Kidney glomerular epithelial cell (primary cell): ENCODE data around the gene SSRP1.
"Not testable (repeated sequence)": the region's sequence is repeated elsewhere in the genome, so short reads cannot be mapped to it uniquely, and the experiment has no call there.

ENCODE experiments used
- DNase-seq: peaks from one replicate; lab custom pipeline; 2025; lab: John Stamatoyannopoulos, UW

SSRP1 gene, protein sequence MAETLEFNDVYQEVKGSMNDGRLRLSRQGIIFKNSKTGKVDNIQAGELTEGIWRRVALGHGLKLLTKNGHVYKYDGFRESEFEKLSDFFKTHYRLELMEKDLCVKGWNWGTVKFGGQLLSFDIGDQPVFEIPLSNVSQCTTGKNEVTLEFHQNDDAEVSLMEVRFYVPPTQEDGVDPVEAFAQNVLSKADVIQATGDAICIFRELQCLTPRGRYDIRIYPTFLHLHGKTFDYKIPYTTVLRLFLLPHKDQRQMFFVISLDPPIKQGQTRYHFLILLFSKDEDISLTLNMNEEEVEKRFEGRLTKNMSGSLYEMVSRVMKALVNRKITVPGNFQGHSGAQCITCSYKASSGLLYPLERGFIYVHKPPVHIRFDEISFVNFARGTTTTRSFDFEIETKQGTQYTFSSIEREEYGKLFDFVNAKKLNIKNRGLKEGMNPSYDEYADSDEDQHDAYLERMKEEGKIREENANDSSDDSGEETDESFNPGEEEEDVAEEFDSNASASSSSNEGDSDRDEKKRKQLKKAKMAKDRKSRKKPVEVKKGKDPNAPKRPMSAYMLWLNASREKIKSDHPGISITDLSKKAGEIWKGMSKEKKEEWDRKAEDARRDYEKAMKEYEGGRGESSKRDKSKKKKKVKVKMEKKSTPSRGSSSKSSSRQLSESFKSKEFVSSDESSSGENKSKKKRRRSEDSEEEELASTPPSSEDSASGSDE

DNA sequence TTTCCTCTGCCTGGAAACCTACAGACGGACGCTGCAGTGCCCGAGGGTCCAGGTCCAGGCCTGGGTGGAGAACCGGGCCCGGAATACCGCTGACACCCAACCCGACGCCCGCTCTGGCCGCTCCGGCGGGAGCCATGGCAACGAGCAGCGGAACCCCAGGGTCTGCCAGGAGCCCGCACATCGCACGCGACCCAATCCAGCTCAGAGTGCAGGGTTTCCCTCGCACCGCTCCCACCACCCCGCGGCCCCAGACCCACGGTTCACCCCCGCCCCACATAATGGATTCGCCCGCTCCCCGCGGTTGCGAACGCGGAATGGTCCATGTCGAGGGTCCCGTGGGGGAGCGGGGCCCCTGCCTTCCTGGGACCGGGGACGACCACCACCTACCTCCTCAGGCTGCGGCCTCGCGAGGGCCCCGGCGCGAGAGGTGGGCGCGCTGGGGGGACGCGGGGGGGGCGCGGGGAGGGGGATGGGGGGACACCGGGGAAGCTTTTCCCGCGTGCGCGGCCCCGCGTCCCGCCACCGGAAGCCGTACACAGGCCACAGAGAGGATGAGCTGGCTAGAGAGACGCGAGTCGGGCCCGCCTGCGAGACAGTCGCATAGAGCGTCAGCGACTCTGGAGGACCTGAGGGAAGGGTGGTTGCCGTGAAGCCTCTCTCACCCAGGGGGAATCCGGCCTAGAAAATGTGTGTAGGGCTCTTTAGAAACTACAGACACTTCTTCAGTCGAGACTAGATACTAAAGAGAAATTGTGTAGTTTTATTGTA is at the start of gene SSRP1:
Gene SSRP1, minus strand, starts transcription at position 550 of the 768 bp plus-strand sequence. CDS start 771 bp downstream, outside the sequence.
- DNase-seq: peak; percentile 76

- DNase-seq: no peak
Observed at GRCh38 chr11:57380975-57381374, 45.3 kb upstream of the SSRP1 start, which contains the start of gene PRG3. PRG3 (minus strand) TSS chr11:57381150; CDS start chr11:57380708, 442 bp downstream.

- no peak for DNase-seq
Observed at GRCh38 chr11:57379732-57380131, 44.0 kb upstream of the SSRP1 start.

DNA sequence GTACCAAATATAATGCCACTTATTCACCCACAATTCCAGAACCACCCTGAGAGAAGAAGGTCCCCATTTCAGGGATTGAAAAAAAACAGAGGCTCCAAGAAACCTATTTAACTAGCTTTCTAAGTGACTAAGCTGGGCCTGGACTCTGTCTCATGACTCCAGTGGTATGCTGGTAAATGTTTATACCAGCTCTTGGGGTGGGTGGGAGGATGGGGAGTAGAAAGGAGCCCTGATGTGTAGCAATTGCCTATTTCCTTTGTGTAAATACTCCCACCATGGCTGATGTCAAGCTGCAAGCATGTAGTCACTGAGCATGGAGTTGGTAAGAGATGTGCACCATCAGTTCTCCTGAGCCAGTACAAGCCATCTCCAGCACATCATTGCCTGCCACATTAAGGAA is 42.5 kb upstream of the SSRP1 start:
- DNase-seq: no peak

DNA sequence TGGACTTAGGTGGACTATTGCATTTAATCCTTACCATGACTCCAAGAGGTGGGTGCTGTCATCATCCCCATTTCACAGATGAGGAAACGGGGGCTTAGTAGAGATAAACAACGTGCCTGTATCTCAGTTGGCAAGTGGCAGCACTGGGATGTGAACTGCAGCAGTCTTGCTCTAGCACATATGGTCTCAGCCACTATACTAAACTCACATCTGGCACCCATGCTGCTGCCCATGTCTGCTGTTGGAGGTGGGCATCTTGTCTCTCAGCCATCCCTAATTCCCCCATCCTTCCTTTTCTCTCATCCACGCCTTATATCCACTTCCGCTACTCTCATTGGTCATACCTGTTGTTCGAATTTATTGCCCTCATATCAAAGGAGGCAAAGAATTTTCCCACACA is 41.4 kb upstream of the SSRP1 start:
- no peak for DNase-seq

DNA sequence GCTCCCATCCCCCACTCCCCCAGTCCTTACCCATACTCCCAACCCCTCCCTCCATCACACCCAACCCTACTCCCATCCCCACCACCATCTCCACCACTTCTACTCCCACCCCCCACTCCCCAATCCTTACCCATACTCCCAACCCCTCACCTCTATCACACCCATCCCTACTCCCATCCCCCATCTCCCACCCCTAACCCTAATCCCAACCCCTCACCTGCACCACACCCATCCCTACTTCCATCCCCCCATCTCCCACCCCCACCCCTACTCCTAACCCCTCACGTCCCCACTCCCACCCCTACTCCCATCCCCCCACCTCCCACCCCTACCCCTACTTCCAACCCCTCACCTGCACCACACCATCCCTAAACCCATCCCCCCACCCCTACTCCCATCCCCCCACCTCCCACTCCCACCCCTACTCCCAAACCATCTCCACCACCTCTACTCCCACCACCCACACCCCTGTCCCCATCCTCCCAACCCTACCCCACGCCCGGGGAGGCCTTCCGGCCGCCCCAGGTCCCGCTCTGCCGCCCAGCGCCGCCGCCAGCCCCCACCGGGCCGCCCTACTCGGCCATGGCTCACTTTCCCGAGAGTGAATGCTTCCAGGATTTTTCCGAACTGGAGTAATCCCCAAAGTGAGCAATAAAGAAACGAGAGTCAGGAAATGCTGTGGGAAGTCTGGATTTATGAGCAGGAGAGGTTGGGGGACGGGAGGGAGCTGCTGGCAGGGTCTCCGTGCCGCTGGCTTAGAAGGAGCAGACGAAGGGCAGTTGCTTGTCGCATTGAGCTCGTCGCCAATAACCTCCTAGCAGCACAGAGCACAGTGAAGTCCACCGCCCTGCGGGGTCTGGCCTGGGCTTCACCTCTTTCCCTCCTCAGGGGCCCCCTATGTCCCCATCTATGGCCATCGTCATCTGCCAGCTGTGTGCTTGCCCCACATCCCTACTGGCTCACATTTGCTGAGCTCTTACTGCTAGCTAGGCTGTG is 40.7 kb upstream of the SSRP1 start:
- no peak for DNase-seq

DNA sequence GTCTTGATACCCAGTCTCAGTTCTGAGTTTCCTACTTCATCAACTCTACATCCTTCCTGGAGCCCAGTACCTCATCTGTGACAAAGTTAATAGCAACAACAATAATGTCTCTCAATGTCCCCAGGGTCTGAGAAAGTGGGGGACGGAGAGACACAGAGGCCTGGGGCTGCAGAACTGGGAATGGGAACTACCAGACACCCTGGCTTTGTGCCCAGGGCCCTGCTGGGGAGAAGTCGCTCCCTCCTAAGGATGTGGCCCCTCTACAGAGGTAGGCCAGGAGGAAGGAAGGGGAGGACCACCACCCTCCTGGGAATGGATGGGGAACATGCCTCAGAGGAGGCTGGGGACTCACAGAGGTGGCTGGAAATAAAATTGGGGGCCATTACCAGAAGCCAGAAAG is 39.8 kb upstream of the SSRP1 start:
- DNase-seq: no peak

GRCh38 chr11:57374966-57375365 is 39.3 kb upstream of the SSRP1 start:
- DNase-seq: no peak

DNA sequence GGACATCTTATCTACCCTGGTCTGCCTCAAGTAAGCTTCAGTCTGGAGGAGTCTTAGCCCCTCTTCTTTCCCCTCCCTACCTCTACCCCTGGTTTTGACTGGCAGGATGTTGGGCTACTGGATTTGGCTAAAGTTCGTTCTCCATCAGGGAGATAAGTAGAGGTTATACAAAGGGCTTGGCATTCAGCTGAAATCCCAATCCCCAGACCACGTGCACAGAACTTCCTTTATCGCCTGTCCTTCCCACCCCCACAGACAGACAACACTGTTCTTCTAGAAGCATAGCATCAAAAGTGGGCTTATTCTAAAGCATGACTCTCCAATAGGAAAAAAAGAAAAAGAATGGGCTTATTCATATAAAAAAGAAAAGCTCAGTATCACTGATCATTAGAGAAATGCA is 37.5 kb upstream of the SSRP1 start:
- no peak for DNase-seq

DNA sequence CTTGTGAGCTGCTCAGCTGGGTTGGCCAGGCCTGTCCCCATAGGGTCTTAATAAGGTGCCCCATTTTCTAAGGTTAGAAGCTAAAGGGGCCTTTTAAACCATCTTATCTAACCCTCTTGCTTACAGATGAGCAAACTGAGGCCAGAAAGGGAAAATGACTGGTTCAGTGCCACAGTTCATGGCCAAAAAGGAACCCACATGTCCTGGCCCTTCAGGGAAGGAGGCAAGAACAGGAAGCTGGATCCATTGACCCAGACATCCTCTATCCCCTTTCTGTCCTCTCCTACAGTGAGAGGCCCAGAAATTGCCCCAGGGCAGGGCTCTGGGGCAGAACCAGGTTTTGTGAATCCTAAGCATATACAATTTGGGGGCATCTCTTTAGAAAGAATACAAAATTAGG is 35.2 kb upstream of the SSRP1 start:
- DNase-seq: no peak

GRCh38 chr11:57370251-57370650 is 34.6 kb upstream of the SSRP1 start:
- DNase-seq: no peak

- DNase-seq: no peak
Observed at GRCh38 chr11:57368845-57369232, 33.1 kb upstream of the SSRP1 start.

- no peak for DNase-seq
Observed at GRCh38 chr11:57368106-57368844, 32.6 kb upstream of the SSRP1 start.

DNA sequence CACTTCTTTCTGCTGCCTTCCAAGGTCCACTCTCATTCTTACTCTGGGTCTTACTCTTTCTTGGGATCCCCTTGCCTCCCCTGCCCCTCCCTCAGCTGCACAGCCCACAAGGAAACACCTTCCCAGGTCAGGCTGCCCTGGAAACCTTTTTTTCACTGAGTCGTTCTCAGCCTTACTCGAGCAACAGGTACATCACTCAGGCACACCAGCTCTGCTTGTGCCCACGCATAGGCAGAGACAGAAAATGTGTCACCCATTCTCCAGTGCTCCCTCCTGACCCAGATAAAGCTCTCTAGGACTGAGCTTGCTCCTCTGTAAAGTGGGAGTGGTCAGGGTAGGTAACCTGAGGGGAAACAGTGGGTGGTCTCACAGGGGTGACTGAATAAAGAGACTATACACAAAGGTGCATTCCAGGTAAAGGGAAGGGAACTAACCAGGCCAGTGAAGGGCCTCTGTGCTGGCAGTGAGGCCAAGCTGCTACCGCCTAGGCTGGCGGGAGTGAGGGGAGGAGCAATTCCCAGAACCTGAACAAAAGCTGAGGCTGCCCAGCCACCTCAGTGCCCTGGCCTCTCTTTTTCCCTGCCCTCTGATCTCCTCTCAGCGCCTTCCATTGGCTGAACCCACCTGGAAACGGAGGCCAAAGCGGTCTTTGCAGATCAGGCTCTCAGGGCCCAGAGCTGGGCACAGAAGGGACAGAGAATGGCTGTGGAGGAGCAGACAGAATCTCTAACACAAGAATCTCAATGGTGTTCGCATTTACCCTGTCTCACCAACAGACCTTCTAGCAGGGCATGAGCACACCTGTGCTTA is 29.4 kb upstream of the SSRP1 start:
- no peak for DNase-seq

DNA sequence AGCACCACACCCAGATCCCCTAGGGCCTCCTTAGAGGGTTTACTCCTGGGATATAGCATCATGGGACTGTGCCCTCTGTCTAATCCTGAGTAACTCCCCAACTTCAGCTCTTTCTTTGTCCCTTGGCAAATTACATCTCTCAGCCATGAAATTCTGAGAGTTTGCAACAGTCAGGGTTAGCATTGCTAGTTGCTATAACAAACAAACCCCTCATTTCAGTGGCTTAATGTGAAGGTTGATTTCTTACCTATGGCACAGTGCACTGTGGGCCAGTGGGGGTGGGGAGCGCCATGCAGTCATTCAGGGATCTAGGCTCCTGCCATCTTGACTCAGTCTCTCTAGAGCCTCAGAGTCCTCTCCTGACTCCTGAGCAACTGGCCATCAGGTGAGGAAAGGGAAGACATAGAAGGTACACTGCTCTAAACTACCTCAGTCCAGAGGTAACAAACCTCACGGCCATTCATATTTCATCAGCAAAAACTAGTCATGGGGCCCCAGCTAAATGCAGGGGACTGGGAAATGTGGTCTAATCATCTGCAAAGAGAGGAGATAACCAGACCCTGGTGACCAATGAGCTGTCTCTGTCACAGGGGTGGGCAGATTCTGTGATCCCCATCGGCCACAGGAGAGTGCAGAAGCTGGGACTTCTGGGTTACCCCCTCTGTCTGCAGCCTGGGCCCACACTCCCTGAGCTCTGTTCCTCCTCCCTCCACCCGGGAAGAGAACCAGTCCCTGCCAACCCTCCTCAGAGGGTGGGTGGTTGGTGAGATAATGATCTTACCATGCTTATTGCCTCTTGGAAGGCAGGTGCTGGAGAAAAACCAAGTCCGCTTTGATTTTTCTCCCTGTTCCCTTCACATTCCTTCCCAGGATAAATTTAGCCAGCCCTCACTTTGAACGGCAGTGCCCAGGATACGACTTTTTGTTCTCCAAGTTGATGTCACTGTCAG is 27.7 kb upstream of the SSRP1 start:
- no peak for DNase-seq

DNA sequence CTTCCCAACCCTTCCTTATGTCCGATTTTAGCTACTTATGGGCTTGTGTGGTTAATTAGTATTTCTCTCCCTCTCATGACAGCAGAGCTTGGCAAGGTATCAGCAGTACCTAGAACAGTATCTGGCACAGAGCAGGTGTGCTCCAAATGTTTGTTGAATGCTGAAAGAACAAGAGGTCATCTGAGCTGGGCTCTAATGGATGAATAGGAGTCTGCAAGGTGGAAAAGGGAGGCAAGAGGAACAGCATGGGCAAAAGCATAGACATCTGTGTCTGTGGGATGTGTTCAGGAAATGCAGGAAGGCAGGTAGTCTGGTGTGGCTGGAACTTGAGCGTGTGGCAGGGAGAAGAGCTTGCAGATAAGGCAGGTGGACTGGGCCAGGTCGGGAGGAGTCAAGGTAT is 26.2 kb upstream of the SSRP1 start:
- no peak for DNase-seq

DNA sequence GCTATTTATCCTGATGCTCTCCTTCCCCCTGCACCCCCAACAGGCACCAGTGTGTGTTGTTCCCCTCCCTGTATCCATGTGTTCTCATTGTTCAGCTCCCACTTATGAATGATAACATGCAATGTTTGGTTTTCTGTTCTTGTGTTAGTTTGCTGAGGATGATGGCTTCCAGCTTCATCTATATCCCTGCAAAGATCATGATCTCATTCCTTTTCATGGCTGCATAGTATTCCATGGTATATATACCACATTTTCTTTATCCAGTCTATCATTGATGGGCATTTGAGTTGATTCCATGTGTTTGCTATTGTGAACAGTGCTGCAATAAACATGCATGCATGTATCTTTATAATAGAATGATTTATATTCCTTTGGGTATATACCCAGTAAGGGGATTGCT is 25.7 kb upstream of the SSRP1 start:
- not testable (repeated sequence) for DNase-seq

GRCh38 chr11:57360991-57361390 is 25.3 kb upstream of the SSRP1 start:
- DNase-seq: no peak
